B cell (primary cell): ENCODE data around the gene XPNPEP1.

Source experiments
- CTCF ChIP-seq: fragments of 200-600 bp; IDR thresholded peaks from one replicate; pipeline ENCODE4 v1.8.0; 2022; ENCODE audit warnings: antibody characterized with exemption, mild to moderate bottlenecking
- EZH2 ChIP-seq: IDR thresholded peaks from 2 replicates; pipeline ENCODE4 v1.6.1; 2012; ENCODE audit warnings: borderline replicate concordance, low read depth, mild to moderate bottlenecking, moderate library complexity, low read length; ENCODE audit not compliant: insufficient read depth, poor library complexity, severe bottlenecking

- no peak for TF ChIP-seq CTCF
- no peak for TF ChIP-seq EZH2
Observed at GRCh38 chr10:109881769-109882057, 41.6 kb downstream of the XPNPEP1 start.
